Prostate gland (tissue), 2 donors: ENCODE results near the gene BASP1. TPM values are rescaled to one million over a fixed set of nuclear protein-coding genes. Genes with fewer than 3 reads are reported as not detected.

Experiments
- DNase-seq: peaks from one replicate; pipeline ENCODE4 v3.0.0-alpha.2; 2019; ENCODE audit warnings: low spot score
- H3K27ac ChIP-seq, 2 donors: fragments of 200-600 bp; sonication (generic); 2 replicates each; pipeline ENCODE4 v1.5.1; 2017 to 2019
- H3K27me3 ChIP-seq: fragments of 200-600 bp; sonication (generic); replicated peaks from 2 replicates; pipeline ENCODE4 v1.5.1; 2019; ENCODE audit not compliant: insufficient read depth
- H3K36me3 ChIP-seq, 2 donors: fragments of 200-600 bp; sonication (generic); 1 replicate in 1 of 2; 2 replicates in 1 of 2; pipeline versions ENCODE4 v1.5.1 to v1.8.1; 2017 to 2019
- H3K4me1 ChIP-seq: fragments of 200-600 bp; sonication (generic); replicated peaks from 2 replicates; pipeline ENCODE4 v1.5.1; 2019
- H3K4me3 ChIP-seq, 2 donors: fragments of 200-600 bp; sonication (generic); 2 replicates each; pipeline ENCODE4 v1.5.1; 2017 to 2019
- H3K9me3 ChIP-seq: fragments of 200-600 bp; sonication (generic); 2 replicates; pipeline ENCODE4 v1.5.1; 2017
- POLR2A ChIP-seq: fragments of 450-650 bp; IDR thresholded peaks from one replicate; pipeline ENCODE4 v1.6.1; 2016; ENCODE audit warnings: antibody characterized with exemption, mild to moderate bottlenecking
- POLR2AphosphoS5 ChIP-seq: sonication (generic); formaldehyde crosslinking; IDR thresholded peaks from one replicate; pipeline ENCODE4 v1.6.1; 2017; ENCODE audit warnings: antibody characterized with exemption
- WGBS: methylation state at CpG from one replicate; pipeline ENCODE4 v1.1.5; 2018; 5-methylcytosine and 5-hydroxymethylcytosine counted together
- intact Hi-C: fragments of 100-400 bp; cut with DNase I; formaldehyde crosslinking; loops from one replicate; pipeline ENCODE4 v1.14.2; 2022
- total RNA-seq, 2 donors: library from RNA; depleted of rRNA; stranded (reverse); fragments of >200 nt; gene quantifications; one replicate each; pipeline ENCODE4 v1.1.0, GENCODE V29; 2016
- TF ChIP-seq, protein P1 (sequence below), 4 experiments: fragments of 200-600 bp in 2 of 4; fragments of 450-650 bp in 2 of 4; sonication (generic) in 2 of 4; IDR thresholded peaks; 1 replicate in 3 of 4; 2 replicates in 1 of 4; pipeline ENCODE4 v1.5.1; 2016 to 2019; ENCODE audit warnings: antibody characterized with exemption in 4 of 4, mild to moderate bottlenecking in 2 of 4, moderate library complexity in 2 of 4

BASP1 gene
- total RNA-seq, 2 donors from 2014 or later, result 142 to 346 TPM

DNA sequence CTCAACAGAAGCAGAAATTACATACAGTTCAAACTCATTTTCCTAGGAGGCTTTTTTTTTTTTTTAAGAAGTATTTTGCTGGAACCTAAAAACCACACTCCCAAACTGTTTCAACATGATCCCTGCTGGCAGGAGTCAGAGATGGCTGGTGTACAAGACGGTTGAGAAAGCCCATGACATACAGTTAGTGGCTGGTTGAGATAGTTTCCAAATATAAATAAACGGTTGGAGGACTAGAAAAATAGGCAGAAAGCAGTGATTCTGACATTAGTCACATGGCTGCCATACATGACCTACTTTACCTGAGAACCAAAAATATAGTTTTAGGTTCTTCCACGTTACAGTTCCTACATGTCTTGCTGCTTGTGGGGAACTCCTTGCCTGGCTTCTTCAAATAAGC is 31.7 kb upstream of the BASP1 start:
- H3K27ac ChIP-seq, result no peak overlapping the region
- no peaks in the 10 kb centered on the region for H3K9me3 ChIP-seq
- DNase-seq, result no peak
- 40% methylated on average over 3 of the region's 3 CpGs for WGBS
- no peaks in the 10 kb centered on the region for H3K4me1 ChIP-seq
- intact Hi-C loops, result no loop called here
- H3K36me3 ChIP-seq, result no peaks in the 10 kb centered on the region
- H3K27me3 ChIP-seq, result no peaks in the 10 kb centered on the region
- TF ChIP-seq, protein P1, sequence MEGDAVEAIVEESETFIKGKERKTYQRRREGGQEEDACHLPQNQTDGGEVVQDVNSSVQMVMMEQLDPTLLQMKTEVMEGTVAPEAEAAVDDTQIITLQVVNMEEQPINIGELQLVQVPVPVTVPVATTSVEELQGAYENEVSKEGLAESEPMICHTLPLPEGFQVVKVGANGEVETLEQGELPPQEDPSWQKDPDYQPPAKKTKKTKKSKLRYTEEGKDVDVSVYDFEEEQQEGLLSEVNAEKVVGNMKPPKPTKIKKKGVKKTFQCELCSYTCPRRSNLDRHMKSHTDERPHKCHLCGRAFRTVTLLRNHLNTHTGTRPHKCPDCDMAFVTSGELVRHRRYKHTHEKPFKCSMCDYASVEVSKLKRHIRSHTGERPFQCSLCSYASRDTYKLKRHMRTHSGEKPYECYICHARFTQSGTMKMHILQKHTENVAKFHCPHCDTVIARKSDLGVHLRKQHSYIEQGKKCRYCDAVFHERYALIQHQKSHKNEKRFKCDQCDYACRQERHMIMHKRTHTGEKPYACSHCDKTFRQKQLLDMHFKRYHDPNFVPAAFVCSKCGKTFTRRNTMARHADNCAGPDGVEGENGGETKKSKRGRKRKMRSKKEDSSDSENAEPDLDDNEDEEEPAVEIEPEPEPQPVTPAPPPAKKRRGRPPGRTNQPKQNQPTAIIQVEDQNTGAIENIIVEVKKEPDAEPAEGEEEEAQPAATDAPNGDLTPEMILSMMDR (IDR thresholded peaks at IDR 0.05), result no peak
- H3K4me3 ChIP-seq, result no peak overlapping the region

DNA sequence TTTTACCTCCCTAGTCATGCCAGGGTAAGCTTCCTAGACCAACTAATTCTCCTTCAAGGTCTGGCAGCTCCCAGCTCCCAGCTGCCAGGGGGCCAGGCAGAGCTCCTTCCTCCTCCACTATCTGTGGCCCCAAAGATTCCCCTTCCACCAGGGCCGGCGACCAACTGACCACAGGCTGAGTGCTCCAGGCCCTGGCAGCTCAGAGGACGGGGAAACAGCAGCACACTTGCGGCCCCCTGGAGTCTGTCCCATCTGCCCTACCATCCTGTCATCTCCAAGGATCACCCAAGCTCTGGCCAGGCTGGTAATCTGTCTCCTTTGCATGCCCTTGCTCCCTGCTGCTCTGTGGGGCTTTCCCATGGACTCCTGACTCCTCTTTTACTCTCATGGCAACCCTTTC is 31.2 kb upstream of the BASP1 start:
- no peak overlapping the region for H3K27ac ChIP-seq
- TF ChIP-seq, protein P1 (IDR thresholded peaks at IDR 0.05), result no peak
- TF ChIP-seq POLR2AphosphoS5 (no peak), POLR2A (no peak)
- no peak overlapping the region for H3K4me3 ChIP-seq
- intact Hi-C loops, result no loop called here
- no peaks in the 10 kb centered on the region for H3K4me1 ChIP-seq
- H3K27me3 ChIP-seq, result no peaks in the 10 kb centered on the region
- no peaks in the 10 kb centered on the region for H3K9me3 ChIP-seq
- WGBS, result 98% methylated on average over 4 of the region's 4 CpGs
- H3K36me3 ChIP-seq, result no peaks in the 10 kb centered on the region
- no peak for DNase-seq

DNA sequence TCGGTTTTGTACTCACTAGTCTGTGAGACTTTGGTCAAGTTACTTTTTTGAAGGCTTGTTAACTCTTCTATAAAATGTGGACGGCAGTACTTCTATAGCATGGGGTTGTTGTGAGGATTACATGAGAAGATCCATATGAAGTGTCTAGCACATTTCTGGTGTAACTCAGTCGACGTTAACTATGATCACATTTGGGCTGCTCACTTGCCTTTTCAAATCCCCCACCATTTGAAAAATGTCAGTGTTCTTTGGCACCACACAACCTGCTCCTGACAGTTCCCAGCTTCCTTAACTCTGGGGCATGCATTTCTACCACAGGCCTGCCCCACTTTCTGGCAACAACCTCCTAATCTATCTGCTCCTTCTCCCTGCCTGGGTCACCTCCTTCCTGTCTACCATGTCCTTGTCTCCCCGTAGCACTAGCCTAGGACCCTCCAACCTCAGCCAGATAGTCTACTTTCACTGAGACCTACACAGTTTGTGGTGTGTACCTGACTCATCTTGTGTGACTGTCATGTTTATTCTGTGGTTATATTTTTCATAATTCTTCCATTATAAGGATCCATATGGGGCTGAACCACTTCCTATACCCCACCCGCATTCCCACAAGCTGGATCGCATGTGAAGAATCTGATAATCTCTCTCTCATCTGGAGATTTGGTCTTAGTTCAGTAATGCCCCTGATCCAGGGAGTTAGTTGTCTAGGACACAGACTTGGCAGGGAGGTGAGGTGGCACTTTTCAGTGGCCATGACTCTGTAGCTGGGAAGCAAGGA is 30.2 kb upstream of the BASP1 start:
- intact Hi-C loops, result no loop called here
- H3K9me3 ChIP-seq, result no peaks in the 10 kb centered on the region
- no peak for DNase-seq
- whole genome bisulfite sequencing, result 93% methylated on average over 7 of the region's 7 CpGs
- TF ChIP-seq POLR2A (no peak), POLR2AphosphoS5 (no peak)
- TF ChIP-seq, protein P1 (IDR thresholded peaks at IDR 0.05), result no peak
- H3K27me3 ChIP-seq, result no peaks in the 10 kb centered on the region
- H3K4me3 ChIP-seq, result no peak overlapping the region
- no peaks in the 10 kb centered on the region for H3K36me3 ChIP-seq
- no peak overlapping the region for H3K27ac ChIP-seq
- no peaks in the 10 kb centered on the region for H3K4me1 ChIP-seq

DNA sequence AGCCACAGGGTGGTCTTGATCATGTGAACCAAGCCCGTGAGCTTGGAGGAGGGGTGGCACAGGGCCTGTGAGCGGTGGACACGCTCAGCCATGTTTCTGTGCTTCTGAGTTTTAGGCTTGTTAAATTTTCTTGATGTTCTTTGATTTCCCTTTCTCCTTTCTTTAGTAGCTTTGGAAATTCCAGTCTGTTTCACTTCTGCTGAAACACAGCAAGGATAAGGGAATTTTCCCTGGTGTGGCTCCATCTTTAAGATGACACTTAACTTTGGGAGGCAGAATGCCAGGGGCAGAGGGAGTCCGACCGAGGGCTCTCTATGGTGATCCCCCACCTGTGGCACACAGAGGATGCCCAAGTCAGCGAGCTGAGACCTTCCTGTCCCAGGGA is 29.7 kb upstream of the BASP1 start:
- no peak for DNase-seq
- Histone ChIP-seq H3K9me3 (no peaks in the 10 kb centered on the region), H3K27me3 (no peaks in the 10 kb centered on the region), H3K4me1 (no peaks in the 10 kb centered on the region), H3K36me3 (no peaks in the 10 kb centered on the region), H3K4me3 (no peak overlapping the region), H3K27ac (no peak overlapping the region)
- TF ChIP-seq POLR2AphosphoS5 (no peak), POLR2A (no peak)
- TF ChIP-seq, protein P1 (IDR thresholded peaks at IDR 0.05), result no peak
- intact Hi-C loops, result no loop called here
- 87% methylated on average over 6 of the region's 6 CpGs for WGBS

DNA sequence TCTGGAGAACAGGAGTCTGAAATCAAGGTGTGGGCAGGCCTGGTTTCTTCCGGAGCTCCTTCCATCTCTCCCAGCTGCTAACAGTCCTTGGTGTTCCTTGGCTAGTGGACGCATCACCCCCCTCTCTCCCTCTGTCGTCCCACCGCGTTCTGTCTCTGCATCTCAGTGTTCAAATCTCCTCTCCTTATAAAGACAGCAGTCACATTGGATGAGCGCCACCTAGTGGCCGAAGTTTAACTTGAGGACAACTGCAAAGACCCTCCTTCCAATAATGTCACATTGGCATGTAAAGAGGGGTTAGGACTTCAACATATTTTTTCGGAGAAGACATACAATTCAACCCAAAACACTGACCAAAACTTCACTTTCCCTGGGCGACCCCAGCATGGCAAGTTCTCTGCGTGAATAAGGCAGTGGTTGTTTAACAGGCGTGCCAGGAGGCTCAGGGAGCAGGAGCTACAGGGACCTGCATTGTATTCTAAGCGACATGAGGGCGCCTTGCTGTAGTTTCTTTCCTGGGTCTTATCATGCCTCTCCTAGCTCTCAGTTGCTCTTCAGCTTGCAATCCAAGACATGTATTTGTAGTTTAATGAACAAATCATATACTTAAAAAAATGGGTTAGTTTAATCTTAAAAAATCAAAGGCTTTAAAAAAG is 27.9 kb upstream of the BASP1 start:
- H3K9me3 ChIP-seq, result no peaks in the 10 kb centered on the region
- peak; percentile 65 for DNase-seq
- intact Hi-C loops, result loop anchor here (5.0 kb wide), 2 partner anchors 397 to 697 kb away; no protein-coding TSS in a partner anchor
- H3K4me1 ChIP-seq, result no peaks in the 10 kb centered on the region
- no peaks in the 10 kb centered on the region for H3K36me3 ChIP-seq
- WGBS, result 35% methylated on average over 13 of the region's 13 CpGs
- H3K4me3 ChIP-seq, result no peak overlapping the region
- no peaks in the 10 kb centered on the region for H3K27me3 ChIP-seq
- no peak for TF ChIP-seq POLR2A
- TF ChIP-seq, protein P1 (IDR thresholded peaks at IDR 0.05), result peak; percentile 67 to 96 (median 78)
- peak; percentile 8 for TF ChIP-seq POLR2AphosphoS5
- no peak overlapping the region for H3K27ac ChIP-seq
